Body of pancreas (tissue), 4 donors: ENCODE measurements around the gene EYS. TPM values are rescaled to one million over a fixed set of nuclear protein-coding genes. Genes with fewer than 3 reads are reported as not detected.
"Not testable (repeated sequence)": the region's sequence is repeated elsewhere in the genome, so short reads cannot be mapped to it uniquely, and the experiment has no call there.

Source experiments
- ATAC-seq: fragments of 150-250 bp; one replicate; pipeline ENCODE4 v1.9.1; 2016
- DNase-seq, 4 donors: peaks; one replicate each; pipeline ENCODE4 v3.0.0-alpha.2; 2019
- H3K27ac ChIP-seq, 4 donors: fragments of 200-600 bp; sonication (generic); 1 replicate in 3 of 4; 2 replicates in 1 of 4; pipeline versions ENCODE4 v1.5.1 to v1.6.1; 2016 to 2019; ENCODE audit warnings: mild to moderate bottlenecking in 1 of 4, mixed read lengths in 1 of 4, moderate library complexity in 1 of 4
- H3K27me3 ChIP-seq, 2 donors: fragments of 200-600 bp; sonication (generic); one replicate each; pipeline ENCODE4 v1.6.0; 2016; ENCODE audit warnings: mild to moderate bottlenecking in 1 of 2
- H3K36me3 ChIP-seq, 2 donors: fragments of 200-600 bp; sonication (generic); replicated peaks in 1 of 2; 2 replicates each; pipeline ENCODE4 v1.5.1; 2016; ENCODE audit warnings: low read depth in 2 of 2; ENCODE audit not compliant: insufficient read depth in 1 of 2
- H3K4me1 ChIP-seq: fragments of 200-600 bp; sonication (generic); one replicate; pipeline ENCODE4 v1.6.0; 2016
- H3K4me3 ChIP-seq, 2 donors: fragments of 200-600 bp; sonication (generic); 1 replicate in 1 of 2; 2 replicates in 1 of 2; pipeline ENCODE4 v1.5.1; 2016 to 2019
- H3K9me3 ChIP-seq, 3 donors: fragments of 200-600 bp; sonication (generic); 1 replicate in 2 of 3; 2 replicates in 1 of 3; pipeline ENCODE4 v1.5.1; 2016
- POLR2A ChIP-seq, 3 donors: fragments of 450-650 bp; IDR thresholded peaks; one replicate each; pipeline ENCODE4 v1.6.1; 2016; ENCODE audit warnings: antibody characterized with exemption in 3 of 3, mild to moderate bottlenecking in 2 of 3
- WGBS, 2 donors: methylation state at CpG; one replicate each; pipeline ENCODE4 v1.1.5; 2017; 5-methylcytosine and 5-hydroxymethylcytosine counted together
- intact Hi-C: fragments of 100-400 bp; cut with DNase I; formaldehyde crosslinking; loops from one replicate; pipeline ENCODE4 v1.15.1; 2023
- total RNA-seq, 2 donors: library from RNA; depleted of rRNA; stranded (reverse); fragments of >200 nt; gene quantifications; one replicate each; pipeline ENCODE4 v1.1.0, GENCODE V29; 2016
- TF ChIP-seq, protein P1 (sequence below), 7 experiments: fragments of 450-650 bp in 4 of 7; fragments of 200-600 bp in 3 of 7; sonication (generic) in 3 of 7; IDR thresholded peaks; one replicate each; pipeline ENCODE4 v1.5.1; 2016 to 2019; ENCODE audit warnings: antibody characterized with exemption in 7 of 7

Gene EYS
- total RNA-seq, 2 donors from 2014 or later: 0.26 TPM; not detected in 1

DNA sequence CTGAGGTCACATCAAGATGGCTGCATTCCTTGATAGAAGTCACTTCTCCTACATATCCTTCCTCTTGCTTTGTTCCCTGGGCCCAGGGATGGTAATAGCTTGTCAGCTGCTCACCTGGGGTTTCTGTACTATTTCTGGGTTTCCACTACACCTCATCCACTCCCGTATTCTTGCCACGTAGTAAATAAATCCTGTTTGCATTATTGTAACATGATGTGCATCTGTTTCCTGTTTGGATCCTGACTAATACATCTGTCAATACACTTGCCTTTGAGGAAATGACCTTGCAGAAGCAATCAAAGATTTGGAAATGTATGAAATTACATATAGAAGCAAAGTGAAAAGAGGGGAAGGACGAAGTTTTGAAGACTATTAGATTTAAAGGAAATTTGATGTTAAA, 1452.5 kb downstream of the EYS start:
- TF ChIP-seq, protein P1, sequence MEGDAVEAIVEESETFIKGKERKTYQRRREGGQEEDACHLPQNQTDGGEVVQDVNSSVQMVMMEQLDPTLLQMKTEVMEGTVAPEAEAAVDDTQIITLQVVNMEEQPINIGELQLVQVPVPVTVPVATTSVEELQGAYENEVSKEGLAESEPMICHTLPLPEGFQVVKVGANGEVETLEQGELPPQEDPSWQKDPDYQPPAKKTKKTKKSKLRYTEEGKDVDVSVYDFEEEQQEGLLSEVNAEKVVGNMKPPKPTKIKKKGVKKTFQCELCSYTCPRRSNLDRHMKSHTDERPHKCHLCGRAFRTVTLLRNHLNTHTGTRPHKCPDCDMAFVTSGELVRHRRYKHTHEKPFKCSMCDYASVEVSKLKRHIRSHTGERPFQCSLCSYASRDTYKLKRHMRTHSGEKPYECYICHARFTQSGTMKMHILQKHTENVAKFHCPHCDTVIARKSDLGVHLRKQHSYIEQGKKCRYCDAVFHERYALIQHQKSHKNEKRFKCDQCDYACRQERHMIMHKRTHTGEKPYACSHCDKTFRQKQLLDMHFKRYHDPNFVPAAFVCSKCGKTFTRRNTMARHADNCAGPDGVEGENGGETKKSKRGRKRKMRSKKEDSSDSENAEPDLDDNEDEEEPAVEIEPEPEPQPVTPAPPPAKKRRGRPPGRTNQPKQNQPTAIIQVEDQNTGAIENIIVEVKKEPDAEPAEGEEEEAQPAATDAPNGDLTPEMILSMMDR (IDR thresholded peaks at IDR 0.05): no peak
- no peak for TF ChIP-seq POLR2A (IDR thresholded peaks at IDR 0.05)
- intact Hi-C loops: no loop called here

DNA sequence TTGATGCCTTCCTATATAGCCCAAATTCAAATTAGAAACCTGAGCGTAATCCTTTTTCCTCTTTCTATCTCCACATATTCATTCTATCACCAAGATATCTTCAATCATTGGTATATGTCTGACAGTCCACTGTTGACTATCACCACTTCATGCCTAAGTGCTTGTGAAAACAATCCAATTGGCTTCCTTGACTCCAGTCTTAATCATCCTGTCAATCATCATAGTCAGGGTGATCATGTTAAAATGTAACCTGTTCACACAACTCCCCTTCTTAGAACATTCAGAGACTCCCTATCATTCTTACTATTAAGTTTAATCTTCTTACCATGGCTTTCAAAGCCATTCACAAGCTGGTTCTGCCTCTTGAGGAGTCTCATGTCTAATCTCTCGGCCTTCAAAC, 1454.8 kb downstream of the EYS start:
- TF ChIP-seq, protein P1 (IDR thresholded peaks at IDR 0.05): no peak
- TF ChIP-seq POLR2A (IDR thresholded peaks at IDR 0.05): no peak
- Histone ChIP-seq H3K36me3 (no peaks in the 10 kb centered on the region), H3K9me3 (no peaks in the 10 kb centered on the region), H3K4me1 (no peaks in the 10 kb centered on the region), H3K4me3 (no peak overlapping the region), H3K27ac (no peak overlapping the region), H3K27me3 (no peaks in the 10 kb centered on the region)
- ATAC-seq: no peak
- intact Hi-C loops: no loop called here
- no peak for DNase-seq
- WGBS, 2 donors: 66 to 77% methylated on average over 2 of the region's 2 CpGs

More for the DNA sequence above, 1452.5 kb downstream of the EYS start:
- Histone ChIP-seq H3K36me3 (no peaks in the 10 kb centered on the region), H3K27ac (no peak overlapping the region), H3K27me3 (no peaks in the 10 kb centered on the region), H3K4me3 (no peak overlapping the region), H3K9me3 (no peaks in the 10 kb centered on the region), H3K4me1 (no peaks in the 10 kb centered on the region)
- DNase-seq: no peak
- ATAC-seq: no peak
- 16 to 24% methylated on average over 3 of the region's 3 CpGs for WGBS, 2 donors

DNA sequence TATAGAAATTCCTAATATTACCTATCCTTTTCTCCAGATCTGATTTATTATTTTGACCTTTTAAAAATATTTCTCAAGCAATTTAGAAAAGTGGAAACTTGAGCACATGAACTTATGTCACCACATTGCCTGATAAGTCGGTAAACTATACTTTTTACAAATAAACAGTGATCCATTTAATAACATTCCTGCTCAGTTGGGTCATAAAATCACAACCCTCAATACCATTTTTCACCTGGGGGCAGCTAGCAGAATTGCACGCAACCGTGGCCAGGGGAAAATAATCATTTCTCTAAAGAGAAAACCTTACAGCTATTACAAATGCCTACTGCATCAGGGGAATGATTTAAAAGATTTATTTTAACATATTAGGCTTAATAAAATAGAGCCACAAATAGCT, 1456.9 kb downstream of the EYS start:
- H3K36me3 ChIP-seq: no peaks in the 10 kb centered on the region
- no peaks in the 10 kb centered on the region for H3K27me3 ChIP-seq
- DNase-seq: no peak
- no peak overlapping the region for H3K4me3 ChIP-seq
- no peak for ATAC-seq
- no peak overlapping the region for H3K27ac ChIP-seq
- no peaks in the 10 kb centered on the region for H3K4me1 ChIP-seq
- intact Hi-C loops: no loop called here
- 56 to 65% methylated on average over 3 of the region's 3 CpGs for WGBS, 2 donors
- TF ChIP-seq, protein P1 (IDR thresholded peaks at IDR 0.05): no peak
- TF ChIP-seq POLR2A (IDR thresholded peaks at IDR 0.05): no peak
- no peaks in the 10 kb centered on the region for H3K9me3 ChIP-seq

DNA sequence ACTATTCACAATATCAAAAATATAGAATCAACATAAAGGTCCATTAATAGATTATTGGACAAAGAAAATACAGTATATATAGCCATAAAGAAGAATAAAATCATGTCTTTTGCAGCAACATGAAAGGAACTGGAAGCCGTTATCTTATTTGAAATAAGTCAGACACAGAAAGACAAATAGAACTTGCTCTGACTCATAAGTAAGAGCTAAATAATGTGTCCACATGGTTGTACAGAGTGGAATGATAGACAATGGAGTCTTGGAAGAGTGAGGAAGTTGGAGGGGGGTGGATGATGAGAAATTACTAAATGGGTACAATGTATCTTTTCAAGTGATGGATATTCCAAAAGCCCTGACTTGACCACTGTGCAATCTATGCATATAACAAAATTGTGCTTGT, 1457.9 kb downstream of the EYS start:
- TF ChIP-seq, protein P1 (IDR thresholded peaks at IDR 0.05): no peak
- no peak for TF ChIP-seq POLR2A (IDR thresholded peaks at IDR 0.05)
- H3K36me3 ChIP-seq: no peaks in the 10 kb centered on the region
- intact Hi-C loops: no loop called here
- H3K9me3 ChIP-seq: no peaks in the 10 kb centered on the region
- H3K27me3 ChIP-seq: no peaks in the 10 kb centered on the region
- no peaks in the 10 kb centered on the region for H3K4me1 ChIP-seq
- no peak for DNase-seq
- no peak for ATAC-seq
- 48 to 63% methylated on average over 1 of the region's 1 CpG for WGBS, 2 donors
- no peak overlapping the region for H3K27ac ChIP-seq
- no peak overlapping the region for H3K4me3 ChIP-seq

DNA sequence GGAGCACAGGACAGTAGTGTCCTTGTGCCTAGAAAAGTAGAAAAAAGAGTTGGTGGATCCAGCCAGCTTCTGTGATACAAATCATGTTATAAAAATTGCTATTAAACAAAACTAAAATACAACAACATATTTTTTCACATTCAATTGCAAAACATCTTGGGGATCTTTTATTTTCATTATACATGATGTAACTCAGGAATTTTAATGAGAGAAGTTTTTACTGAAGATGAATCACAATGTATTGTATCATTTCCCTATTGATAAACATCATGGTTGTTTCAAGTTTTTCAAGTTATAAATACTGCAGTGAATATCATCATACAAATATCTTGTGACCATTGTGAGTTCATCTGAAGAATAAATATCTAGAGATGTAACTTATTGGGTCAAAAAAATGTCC, 1463.4 kb downstream of the EYS start:
- no peak for ATAC-seq
- DNase-seq: no peak
- no peak overlapping the region for H3K27ac ChIP-seq
- no peak for TF ChIP-seq POLR2A (IDR thresholded peaks at IDR 0.05)
- no peaks in the 10 kb centered on the region for H3K36me3 ChIP-seq
- no peaks in the 10 kb centered on the region for H3K9me3 ChIP-seq
- H3K27me3 ChIP-seq: no peaks in the 10 kb centered on the region
- H3K4me3 ChIP-seq: no peak overlapping the region
- H3K4me1 ChIP-seq: no peaks in the 10 kb centered on the region
- intact Hi-C loops: no loop called here

DNA sequence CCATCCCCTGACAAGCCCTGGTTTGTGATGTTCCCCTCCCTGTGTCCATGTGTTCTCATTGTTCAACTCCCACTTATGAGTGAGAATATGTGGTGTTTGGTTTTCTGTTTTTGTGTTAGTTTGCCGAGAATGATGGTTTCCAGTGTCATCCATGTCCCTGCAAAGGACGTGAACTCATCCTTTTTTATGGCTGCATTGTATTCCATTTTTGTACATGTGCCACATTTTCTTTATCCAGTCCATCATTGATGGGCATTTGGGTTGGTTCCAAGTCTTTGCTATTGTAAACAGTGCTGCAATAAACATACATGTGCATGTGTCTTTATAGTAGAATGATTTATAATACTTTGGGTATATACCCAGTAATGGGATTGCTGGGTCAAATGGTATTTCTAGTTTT, 1468.1 kb downstream of the EYS start:
- H3K27me3 ChIP-seq, H3K36me3 ChIP-seq, H3K9me3 ChIP-seq, H3K4me1 ChIP-seq, ATAC-seq, intact Hi-C loops, H3K4me3 ChIP-seq, DNase-seq, H3K27ac ChIP-seq: not testable (repeated sequence)
- 59 to 74% methylated on average over 2 of the region's 2 CpGs for WGBS, 2 donors
